Right atrium auricular region (tissue), 2 donors: Measurements from ENCODE around the gene SLC15A3. TPM values are rescaled to one million over a fixed set of nuclear protein-coding genes. Genes with fewer than 3 reads are reported as not detected.

ENCODE experiments used
- DNase-seq: peaks from one replicate; pipeline ENCODE4 v3.0.0-alpha.2; 2019; ENCODE audit warnings: low spot score
- H3K27ac ChIP-seq, 2 donors: fragments of 200-600 bp; sonication (generic); 1 replicate in 1 of 2; 2 replicates in 1 of 2; pipeline ENCODE4 v1.5.1; 2016 to 2019
- H3K27me3 ChIP-seq, 2 donors: fragments of 200-600 bp; sonication (generic); one replicate each; pipeline versions ENCODE4 v1.5.1 to v1.6.0; 2017 to 2019
- H3K36me3 ChIP-seq: fragments of 200-600 bp; sonication (generic); one replicate; pipeline ENCODE4 v1.5.1; 2016
- H3K4me1 ChIP-seq, 2 donors: fragments of 200-600 bp; sonication (generic); one replicate each; pipeline versions ENCODE4 v1.5.1 to v1.6.0; 2017 to 2019
- H3K4me3 ChIP-seq, 2 donors: fragments of 200-600 bp; sonication (generic); 1 replicate in 1 of 2; 2 replicates in 1 of 2; pipeline ENCODE4 v1.5.1; 2017 to 2019; ENCODE audit warnings: mild to moderate bottlenecking in 1 of 2, moderate library complexity in 1 of 2
- H3K9me3 ChIP-seq, 2 donors: fragments of 200-600 bp; sonication (generic); one replicate each; pipeline ENCODE4 v1.5.1; 2019
- CTCF ChIP-seq, 2 donors: fragments of 200-600 bp; sonication (generic); IDR thresholded peaks; one replicate each; pipeline ENCODE4 v1.5.1; 2019; ENCODE audit warnings: antibody characterized with exemption in 2 of 2
- total RNA-seq, 2 donors: library from RNA; depleted of rRNA; stranded (reverse); fragments of >200 nt; gene quantifications; one replicate each; pipeline ENCODE4 v1.1.0, GENCODE V29; 2016

SLC15A3 gene
- total RNA-seq, 2 donors from 2014 or later = 12.9 to 17.5 TPM

- Histone ChIP-seq H3K9me3 (no peaks in the 10 kb centered on the region), H3K27ac (no peak overlapping the region), H3K4me1 (peaks cover 0 to 9% of the 10 kb centered on the region in 2 donors), H3K4me3 (no peak overlapping the region), H3K27me3 (no peaks in the 10 kb centered on the region), H3K36me3 (no peaks in the 10 kb centered on the region)
- no peak for TF ChIP-seq CTCF (IDR thresholded peaks at IDR 0.05)
- no peak for DNase-seq
Measured at GRCh38 chr11:60955571-60955970, 3.6 kb upstream of the SLC15A3 start.

- Histone ChIP-seq H3K4me3 (no peak overlapping the region), H3K4me1 (peaks cover 0 to 21% of the 10 kb centered on the region in 2 donors), H3K27me3 (no peaks in the 10 kb centered on the region), H3K9me3 (no peaks in the 10 kb centered on the region), H3K27ac (no peak overlapping the region), H3K36me3 (no peaks in the 10 kb centered on the region)
- no peak for TF ChIP-seq CTCF (IDR thresholded peaks at IDR 0.05)
- DNase-seq = no peak
Measured at GRCh38 chr11:60954421-60954820, 2.4 kb upstream of the SLC15A3 start.

GRCh38 chr11:60953781-60954180 is 1.8 kb upstream of the SLC15A3 start:
- peaks cover 0 to 21% of the 10 kb centered on the region in 2 donors for H3K4me1 ChIP-seq
- no peak overlapping the region for H3K4me3 ChIP-seq
- no peaks in the 10 kb centered on the region for H3K27me3 ChIP-seq
- no peaks in the 10 kb centered on the region for H3K36me3 ChIP-seq
- no peak for DNase-seq
- no peak for TF ChIP-seq CTCF (IDR thresholded peaks at IDR 0.05)
- no peaks in the 10 kb centered on the region for H3K9me3 ChIP-seq
- no peak overlapping the region for H3K27ac ChIP-seq

- no peak for TF ChIP-seq CTCF (IDR thresholded peaks at IDR 0.05)
- no peak for DNase-seq
- H3K4me1 ChIP-seq = peaks cover 0 to 21% of the 10 kb centered on the region in 2 donors
- no peaks in the 10 kb centered on the region for H3K9me3 ChIP-seq
- H3K27me3 ChIP-seq = no peaks in the 10 kb centered on the region
- H3K4me3 ChIP-seq = peak overlapping the region; percentile 39 to 56
- H3K27ac ChIP-seq = peak overlapping the region; percentile 81 to 86
- no peaks in the 10 kb centered on the region for H3K36me3 ChIP-seq
Measured at GRCh38 chr11:60952742-60953170, 780 bp upstream of the SLC15A3 start.

- H3K27me3 ChIP-seq = no peaks in the 10 kb centered on the region
- peak overlapping the region; percentile 81 to 86 for H3K27ac ChIP-seq
- H3K4me1 ChIP-seq = peaks cover 0 to 21% of the 10 kb centered on the region in 2 donors
- peak overlapping the region; percentile 39 to 56 for H3K4me3 ChIP-seq
- no peak for TF ChIP-seq CTCF (IDR thresholded peaks at IDR 0.05)
- H3K9me3 ChIP-seq = no peaks in the 10 kb centered on the region
- no peaks in the 10 kb centered on the region for H3K36me3 ChIP-seq
- no peak for DNase-seq
Measured at GRCh38 chr11:60951606-60951903, 421 bp downstream of the SLC15A3 start.

GRCh38 chr11:60950933-60951605 is 907 bp downstream of the SLC15A3 start:
- no peak for DNase-seq

More at GRCh38 chr11:60950933-60951605, 907 bp downstream of the SLC15A3 start:
- peak overlapping the region; percentile 35 to 81 for H3K27ac ChIP-seq
- no peak for TF ChIP-seq CTCF (IDR thresholded peaks at IDR 0.05)
- peaks cover 0 to 21% of the 10 kb centered on the region in 2 donors for H3K4me1 ChIP-seq
- H3K4me3 ChIP-seq = peak overlapping the region; percentile 39 to 56
- no peaks in the 10 kb centered on the region for H3K9me3 ChIP-seq
- no peaks in the 10 kb centered on the region for H3K27me3 ChIP-seq
- no peaks in the 10 kb centered on the region for H3K36me3 ChIP-seq
